ENCODE data around the gene HIBADH.
"Not testable (repeated sequence)": the region's sequence is repeated elsewhere in the genome, so short reads cannot be mapped to it uniquely, and the experiment has no call there.

HIBADH gene

GRCh38 chr7:27510541-27510940 is 152.1 kb downstream of the HIBADH start:
- no peak for TF ChIP-seq CTCF (IDR thresholded peaks at IDR 0.05; ENCODE audit: low read depth, low read length)
- Histone ChIP-seq H3K4me1 (0 out of 2 replicates have a peak, but pooled peaks cover 2% of the 10 kb centered on the region), H3K9me3 (no peaks in the 10 kb centered on the region; the same call in 1 of the 2 replicates), H3K36me3 (no peaks in the 10 kb centered on the region), H3K27me3 (no peaks in the 10 kb centered on the region), H3K4me3 (ENCODE audit: low read depth, low read length) (no peak overlapping the region)
- no peak for DNase-seq

- H3K9me3 ChIP-seq; H3K36me3 ChIP-seq; H3K27me3 ChIP-seq; DNase-seq; H3K4me1 ChIP-seq; H3K4me3 ChIP-seq (ENCODE audit: low read depth, low read length): not testable (repeated sequence)
These were observed 160.8 kb downstream of the HIBADH start for GRCh38 chr7:27501879-27502278.

GRCh38 chr7:27501001-27501400 is 161.7 kb downstream of the HIBADH start:
- no peak for TF ChIP-seq CTCF (IDR thresholded peaks at IDR 0.05; ENCODE audit: low read depth, low read length)
- DNase-seq = no peak
- no peaks in the 10 kb centered on the region for H3K36me3 ChIP-seq

GRCh38 chr7:27492224-27492623 is 170.5 kb downstream of the HIBADH start:
- Histone ChIP-seq H3K4me3 (ENCODE audit: low read depth, low read length) (no peak overlapping the region), H3K4me1 (no peaks in the 10 kb centered on the region), H3K27me3 (no peaks in the 10 kb centered on the region), H3K9me3 (no peaks in the 10 kb centered on the region), H3K36me3 (no peaks in the 10 kb centered on the region)
- no peak for TF ChIP-seq CTCF (IDR thresholded peaks at IDR 0.05; ENCODE audit: low read depth, low read length)
- no peak for DNase-seq

More at GRCh38 chr7:27501001-27501400, 161.7 kb downstream of the HIBADH start:
- H3K4me3 ChIP-seq (ENCODE audit: low read depth, low read length) = no peak overlapping the region
- H3K27me3 ChIP-seq = no peaks in the 10 kb centered on the region
- no peaks in the 10 kb centered on the region for H3K4me1 ChIP-seq
- no peaks in the 10 kb centered on the region for H3K9me3 ChIP-seq

- no peak for TF ChIP-seq CTCF (IDR thresholded peaks at IDR 0.05; ENCODE audit: low read depth, low read length)
- no peak overlapping the region for H3K4me3 ChIP-seq (ENCODE audit: low read depth, low read length)
- no peaks in the 10 kb centered on the region for H3K27me3 ChIP-seq
- DNase-seq = no peak
- no peaks in the 10 kb centered on the region for H3K36me3 ChIP-seq
- no peaks in the 10 kb centered on the region for H3K9me3 ChIP-seq
- H3K4me1 ChIP-seq = no peaks in the 10 kb centered on the region
These were observed 171.1 kb downstream of the HIBADH start for GRCh38 chr7:27491534-27491933.

GRCh38 chr7:27487509-27487908 is 175.2 kb downstream of the HIBADH start:
- Histone ChIP-seq H3K4me1 (no peaks in the 10 kb centered on the region), H3K9me3 (no peaks in the 10 kb centered on the region), H3K4me3 (ENCODE audit: low read depth, low read length) (no peak overlapping the region), H3K36me3 (no peaks in the 10 kb centered on the region), H3K27me3 (no peaks in the 10 kb centered on the region)
- no peak for TF ChIP-seq CTCF (IDR thresholded peaks at IDR 0.05; ENCODE audit: low read depth, low read length)
- DNase-seq = no peak

- no peak for DNase-seq
- no peaks in the 10 kb centered on the region for H3K36me3 ChIP-seq
- no peaks in the 10 kb centered on the region for H3K4me1 ChIP-seq
- TF ChIP-seq CTCF (IDR thresholded peaks at IDR 0.05; ENCODE audit: low read depth, low read length) = no peak
- H3K27me3 ChIP-seq = no peaks in the 10 kb centered on the region
- no peak overlapping the region for H3K4me3 ChIP-seq (ENCODE audit: low read depth, low read length)
- H3K9me3 ChIP-seq = no peaks in the 10 kb centered on the region
These were observed 178.2 kb downstream of the HIBADH start for GRCh38 chr7:27484451-27484850.
